Measurements from ENCODE around the gene EIF4E2. TPM values are rescaled to one million over a fixed set of nuclear protein-coding genes. Genes with fewer than 3 reads are reported as not detected.
"Not testable (repeated sequence)": the region's sequence is repeated elsewhere in the genome, so short reads cannot be mapped to it uniquely, and the experiment has no call there.

The EIF4E2 gene
- total RNA-seq, 2 donors from 2014 or later: 54.0 to 62.0 TPM

GRCh38 chr2:232530626-232531260 is 19.7 kb upstream of the EIF4E2 start:
- H3K9me3 Mint-ChIP-seq: no peaks in the 10 kb centered on the region
- no peak overlapping the region for H3K27ac Mint-ChIP-seq
- ATAC-seq (no peak), DNase-seq (ENCODE audit: low spot score in 2 of 2) (no peak)
- H3K36me3 Mint-ChIP-seq: no peaks in the 10 kb centered on the region

GRCh38 chr2:232532419-232532818 is 18.1 kb upstream of the EIF4E2 start:
- no peak for ATAC-seq
- no peak for DNase-seq (ENCODE audit: low spot score in 2 of 2)
- H3K36me3 Mint-ChIP-seq: no peaks in the 10 kb centered on the region
- no peak overlapping the region for H3K27ac Mint-ChIP-seq
- no peaks in the 10 kb centered on the region for H3K9me3 Mint-ChIP-seq

DNA sequence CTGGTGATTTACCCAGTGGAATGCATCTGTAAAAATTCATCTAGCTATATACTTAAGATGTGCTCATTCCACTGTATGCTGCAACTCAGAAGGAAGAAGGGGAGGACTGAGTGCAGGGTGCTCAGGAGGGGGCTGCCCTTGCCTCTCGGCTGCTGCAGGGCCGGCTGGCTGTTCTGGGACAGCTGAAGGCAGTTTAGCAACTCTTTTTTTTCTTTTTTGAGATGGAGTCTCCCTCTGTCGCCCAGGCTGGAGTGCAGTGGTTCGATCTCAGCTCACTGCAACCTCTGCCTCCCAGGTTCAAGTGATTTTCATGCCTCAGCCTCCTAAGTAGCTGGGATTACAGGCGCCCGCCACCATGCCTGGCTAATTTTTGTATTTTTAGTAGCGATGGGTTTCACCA is 17.7 kb upstream of the EIF4E2 start:
- not testable (repeated sequence) for H3K9me3 Mint-ChIP-seq; ATAC-seq; DNase-seq (ENCODE audit: low spot score in 2 of 2); H3K36me3 Mint-ChIP-seq; H3K27ac Mint-ChIP-seq

DNA sequence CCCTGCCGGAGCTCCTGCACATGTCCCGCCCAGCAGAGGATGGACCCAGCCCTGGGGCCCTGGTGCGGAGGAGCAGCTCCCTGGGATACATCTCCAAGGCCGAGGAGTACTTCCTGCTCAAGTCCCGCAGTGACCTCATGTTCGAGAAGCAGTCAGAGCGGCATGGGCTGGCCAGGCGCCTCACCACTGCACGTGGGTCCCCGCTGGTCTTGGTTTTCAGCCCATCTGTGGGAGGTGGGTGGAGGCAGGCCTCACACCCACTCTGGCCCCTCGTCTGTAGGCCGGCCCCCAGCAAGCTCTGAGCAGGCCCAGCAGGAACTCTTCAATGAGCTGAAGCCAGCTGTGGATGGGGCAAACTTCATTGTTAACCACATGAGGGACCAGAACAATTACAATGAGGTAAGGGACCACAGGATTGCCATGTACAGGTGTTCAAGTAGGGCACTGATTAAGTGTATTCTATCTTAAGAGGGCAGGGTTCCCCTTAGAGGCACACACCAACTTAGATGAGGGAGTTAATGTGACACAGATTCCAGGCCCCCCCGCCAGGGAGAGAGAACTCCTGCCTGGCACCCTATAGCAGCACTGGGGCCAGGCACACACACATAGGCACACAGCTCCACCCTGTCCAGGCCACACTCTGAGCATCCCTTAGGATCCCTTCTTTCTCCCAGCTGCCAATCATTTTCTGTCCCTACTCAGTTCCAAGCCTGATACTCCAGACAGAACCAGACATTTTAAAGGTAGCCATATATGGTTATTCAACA is 16.4 kb upstream of the EIF4E2 start:
- DNase-seq (ENCODE audit: low spot score in 2 of 2) (no peak), ATAC-seq (no peak)
- Mint-ChIP-seq H3K27ac (peak overlapping the region in 1 of 2 donors; percentile 55), H3K9me3 (no peaks in the 10 kb centered on the region), H3K36me3 (no peaks in the 10 kb centered on the region)

DNA sequence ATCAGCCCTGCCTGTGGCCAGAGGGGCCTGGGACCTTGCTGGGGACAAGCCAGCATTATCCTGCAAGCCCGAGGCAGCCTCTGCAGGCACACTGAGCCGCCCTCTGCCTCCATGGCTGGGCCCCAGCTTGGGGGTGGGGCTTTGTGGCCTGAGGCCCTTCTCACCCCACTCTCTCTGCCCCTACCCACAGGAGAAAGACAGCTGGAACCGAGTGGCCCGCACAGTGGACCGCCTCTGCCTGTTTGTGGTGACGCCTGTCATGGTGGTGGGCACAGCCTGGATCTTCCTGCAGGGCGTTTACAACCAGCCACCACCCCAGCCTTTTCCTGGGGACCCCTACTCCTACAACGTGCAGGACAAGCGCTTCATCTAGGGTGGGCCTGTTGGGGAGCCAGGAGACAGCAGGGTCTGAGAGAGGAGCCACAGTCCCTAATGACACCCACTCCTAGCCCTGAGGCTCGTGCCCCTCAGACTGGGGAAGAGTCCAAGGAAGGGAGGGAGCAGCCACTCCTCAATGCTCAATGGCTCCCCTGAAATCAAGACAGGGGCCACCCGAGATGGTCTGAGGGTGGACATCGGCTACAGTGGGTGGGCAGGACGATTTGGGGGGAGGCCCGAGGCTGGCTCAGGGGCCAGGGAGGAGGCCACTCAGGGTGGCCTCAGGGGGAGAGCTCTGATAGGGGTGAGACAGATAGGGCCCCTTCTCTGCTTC is 15.4 kb upstream of the EIF4E2 start:
- Mint-ChIP-seq H3K36me3 (no peaks in the 10 kb centered on the region), H3K27ac (no peak overlapping the region), H3K9me3 (no peaks in the 10 kb centered on the region)
- no peak for ATAC-seq
- DNase-seq (ENCODE audit: low spot score in 2 of 2): peak in 1 of 2 donors; percentile 52

DNA sequence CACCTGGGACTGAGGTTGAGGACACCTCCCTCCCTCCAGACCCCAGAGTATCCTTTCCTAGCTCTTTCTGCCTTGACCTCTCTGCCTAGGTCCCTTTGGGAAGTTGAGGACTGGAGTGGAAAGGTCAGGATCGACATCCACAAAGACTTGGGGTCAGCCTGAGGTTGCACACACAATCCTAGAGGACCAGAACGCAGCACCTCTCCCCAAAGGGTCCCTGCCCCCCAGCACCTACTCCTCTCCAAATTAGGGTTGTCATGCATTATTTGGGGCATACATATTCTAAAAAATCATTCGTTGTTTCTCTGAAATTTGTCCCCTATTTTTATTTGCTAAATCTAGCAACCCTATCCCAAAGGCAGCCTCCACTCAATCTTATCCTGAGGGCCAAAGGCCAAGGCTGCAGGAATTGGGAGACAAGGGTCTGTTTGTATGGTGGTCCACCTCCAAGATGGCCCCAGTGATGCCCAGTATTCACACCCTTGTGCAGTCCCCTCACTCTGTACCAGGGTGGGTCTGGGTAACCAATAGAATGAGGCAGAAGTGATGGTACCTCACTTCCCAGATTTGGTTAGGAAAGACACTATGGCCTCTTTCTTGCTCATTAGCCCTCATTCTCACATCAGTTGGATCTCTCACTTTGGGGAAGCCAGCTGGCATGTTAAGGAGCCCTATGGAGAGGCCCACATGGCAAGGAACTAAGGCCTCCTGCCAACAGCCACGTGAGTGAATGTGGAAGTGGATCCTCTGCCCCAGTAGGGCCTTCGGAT is 14.5 kb upstream of the EIF4E2 start:
- Mint-ChIP-seq H3K36me3 (no peaks in the 10 kb centered on the region), H3K9me3 (no peaks in the 10 kb centered on the region), H3K27ac (no peak overlapping the region)
- DNase-seq (ENCODE audit: low spot score in 2 of 2) (peak in 1 of 2 donors; percentile 21), ATAC-seq (no peak)

GRCh38 chr2:232537079-232537478 is 13.4 kb upstream of the EIF4E2 start:
- ATAC-seq (peak in 1 of 2 donors; percentile 58), DNase-seq (ENCODE audit: low spot score in 2 of 2) (peak in 1 of 2 donors; percentile 46)
- Mint-ChIP-seq H3K9me3 (no peaks in the 10 kb centered on the region), H3K27ac (no peak overlapping the region), H3K36me3 (no peaks in the 10 kb centered on the region)

GRCh38 chr2:232537499-232537898 is 13.0 kb upstream of the EIF4E2 start:
- Mint-ChIP-seq H3K9me3 (no peaks in the 10 kb centered on the region), H3K36me3 (no peaks in the 10 kb centered on the region), H3K27ac (no peak overlapping the region)
- DNase-seq (ENCODE audit: low spot score in 2 of 2) (peak in 1 of 2 donors; percentile 35), ATAC-seq (no peak)

DNA sequence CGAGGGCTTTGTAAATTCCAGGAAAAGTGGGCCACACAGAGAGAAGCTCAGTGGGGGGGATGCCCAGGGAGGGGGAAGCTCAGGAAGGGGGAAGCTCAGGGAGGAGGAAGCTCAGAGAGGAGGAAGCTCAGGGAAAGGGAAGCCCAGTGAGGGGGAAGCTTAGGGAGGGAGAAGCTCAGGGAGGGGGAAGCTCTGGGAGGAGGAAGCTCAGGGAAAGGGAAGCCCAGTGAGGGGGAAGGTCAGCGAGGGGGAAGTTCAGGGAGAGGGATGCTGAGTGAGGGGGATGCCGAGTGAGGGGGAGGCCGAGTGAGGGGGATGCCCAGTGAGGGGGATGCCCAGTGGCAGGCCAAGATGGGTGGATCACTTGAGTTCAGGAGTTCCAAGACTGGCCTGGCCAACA is 11.8 kb upstream of the EIF4E2 start:
- H3K9me3 Mint-ChIP-seq: no peaks in the 10 kb centered on the region
- peak in 1 of 2 donors; percentile 30 for DNase-seq (ENCODE audit: low spot score in 2 of 2)
- no peaks in the 10 kb centered on the region for H3K36me3 Mint-ChIP-seq
- no peak for ATAC-seq
- peak overlapping the region in 1 of 2 donors; percentile 10 for H3K27ac Mint-ChIP-seq

- peaks cover 0 to 4% of the 10 kb centered on the region in 2 donors for H3K36me3 Mint-ChIP-seq
- H3K9me3 Mint-ChIP-seq: no peaks in the 10 kb centered on the region
- no peak for ATAC-seq
- peak within 1 kb of the TSS in 1 of 2 donors; percentile 10 for H3K27ac Mint-ChIP-seq
- peak in 1 of 2 donors; percentile 46 for DNase-seq (ENCODE audit: low spot score in 2 of 2)
Measured at GRCh38 chr2:232539298-232540231, 10.9 kb upstream of the EIF4E2 start, which contains the start of gene CHRNG. Gene CHRNG (plus strand): TSS chr2:232539692. CDS start chr2:232539748, 56 bp downstream.

DNA sequence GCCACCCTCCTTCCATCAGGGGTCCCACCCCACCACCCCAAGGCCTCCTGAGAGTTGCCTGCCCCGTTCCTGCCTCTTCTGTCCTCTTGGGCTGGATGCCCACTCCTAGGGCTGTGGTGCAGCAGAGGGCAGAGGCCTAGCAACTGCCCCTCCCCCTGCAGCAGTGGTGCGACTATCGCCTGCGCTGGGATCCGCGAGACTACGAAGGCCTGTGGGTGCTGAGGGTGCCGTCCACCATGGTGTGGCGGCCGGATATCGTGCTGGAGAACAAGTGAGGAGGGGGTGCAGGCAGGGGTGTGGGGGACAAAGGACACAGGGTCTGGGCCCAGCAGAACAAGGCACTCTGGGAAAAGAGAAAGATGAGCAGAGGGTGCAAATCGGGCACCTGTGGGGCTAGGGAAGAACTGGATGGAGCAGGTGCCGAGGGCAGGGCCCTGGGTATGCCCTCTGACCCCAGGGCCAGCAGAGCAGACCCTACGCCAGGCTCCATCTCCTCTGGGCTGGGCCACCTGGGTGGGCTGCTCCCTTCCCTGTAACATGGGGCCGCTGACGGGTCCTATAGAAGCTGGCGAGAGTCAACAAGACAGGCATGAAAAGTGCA is 9.9 kb upstream of the EIF4E2 start:
- Mint-ChIP-seq H3K27ac (no peak overlapping the region), H3K36me3 (peaks cover 0 to 9% of the 10 kb centered on the region in 2 donors), H3K9me3 (no peaks in the 10 kb centered on the region)
- no peak for ATAC-seq
- peak in 1 of 2 donors; percentile 30 for DNase-seq (ENCODE audit: low spot score in 2 of 2)

- H3K27ac Mint-ChIP-seq: peak overlapping the region in 1 of 2 donors; percentile 36
- DNase-seq (ENCODE audit: low spot score in 2 of 2): peak in 1 of 2 donors; percentile 52
- ATAC-seq: no peak
- H3K36me3 Mint-ChIP-seq: peaks cover under 1 to 17% of the 10 kb centered on the region in 2 donors
- H3K9me3 Mint-ChIP-seq: no peaks in the 10 kb centered on the region
Measured at GRCh38 chr2:232541195-232541960, 9.1 kb upstream of the EIF4E2 start.

DNA sequence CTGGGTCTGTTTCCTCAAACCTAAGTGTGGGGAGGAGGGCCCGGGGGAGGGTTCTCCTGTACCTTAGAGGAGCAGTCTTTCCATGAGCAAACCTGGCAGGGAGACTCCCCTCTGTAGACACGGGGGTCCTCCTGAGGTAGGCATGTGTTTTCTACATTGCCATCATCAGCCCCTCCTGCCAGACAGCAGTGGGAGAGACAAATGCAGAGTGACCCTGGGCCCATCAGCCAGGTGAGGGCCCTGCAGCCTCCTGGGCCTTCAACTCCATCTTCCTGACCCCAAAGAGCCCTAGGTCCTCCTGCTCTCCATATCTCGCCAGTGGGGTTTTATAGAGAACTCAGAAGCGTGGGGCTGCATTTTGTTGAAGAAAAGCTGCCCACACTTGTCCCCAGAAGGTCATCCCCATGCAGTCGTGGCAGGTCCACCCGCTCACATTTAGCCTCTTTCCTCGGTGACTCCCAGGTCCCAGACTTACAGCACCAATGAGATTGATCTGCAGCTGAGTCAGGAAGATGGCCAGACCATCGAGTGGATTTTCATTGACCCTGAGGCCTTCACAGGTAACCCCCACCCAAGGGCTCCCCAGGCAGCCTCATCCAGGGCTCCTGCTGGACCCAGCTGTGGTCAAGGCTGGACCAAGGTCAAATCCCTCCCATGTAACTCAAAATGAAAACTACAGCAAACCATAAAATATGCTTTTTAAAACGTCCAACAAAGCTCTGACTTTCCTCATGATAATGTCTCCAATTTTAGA is 8.4 kb upstream of the EIF4E2 start:
- Mint-ChIP-seq H3K9me3 (no peaks in the 10 kb centered on the region), H3K36me3 (peaks cover 5 to 23% of the 10 kb centered on the region in 2 donors), H3K27ac (peak overlapping the region; percentile 36 to 55)
- DNase-seq (ENCODE audit: low spot score in 2 of 2) (peak in 1 of 2 donors; percentile 31), ATAC-seq (no peak)

Data from activated naive CD4-positive, alpha-beta T cell treated with anti-CD3 and anti-CD28 coated beads, Interleukin-2, amount 50 U/mL, for 72 hours (primary cell).